Uterus (tissue), 2 donors: ENCODE measurements around the gene MRNIP.

Source experiments
- POLR2A ChIP-seq, 2 donors: fragments of 450-650 bp; IDR thresholded peaks; one replicate each; pipeline ENCODE4 v1.6.1; 2016; ENCODE audit warnings: antibody characterized with exemption in 2 of 2, mild to moderate bottlenecking in 1 of 2, moderate library complexity in 1 of 2
- TF ChIP-seq, protein P1 (sequence below), 4 experiments: fragments of 200-600 bp in 2 of 4; fragments of 450-650 bp in 2 of 4; sonication (generic) in 2 of 4; IDR thresholded peaks; one replicate each; pipeline ENCODE4 v1.5.1; 2016 to 2019; ENCODE audit warnings: antibody characterized with exemption in 4 of 4, mild to moderate bottlenecking in 2 of 4, moderate library complexity in 1 of 4

GRCh38 chr5:179885491-179886090 is 27.0 kb upstream of the MRNIP start:
- no peak for TF ChIP-seq POLR2A (IDR thresholded peaks at IDR 0.05)
- TF ChIP-seq, protein P1, sequence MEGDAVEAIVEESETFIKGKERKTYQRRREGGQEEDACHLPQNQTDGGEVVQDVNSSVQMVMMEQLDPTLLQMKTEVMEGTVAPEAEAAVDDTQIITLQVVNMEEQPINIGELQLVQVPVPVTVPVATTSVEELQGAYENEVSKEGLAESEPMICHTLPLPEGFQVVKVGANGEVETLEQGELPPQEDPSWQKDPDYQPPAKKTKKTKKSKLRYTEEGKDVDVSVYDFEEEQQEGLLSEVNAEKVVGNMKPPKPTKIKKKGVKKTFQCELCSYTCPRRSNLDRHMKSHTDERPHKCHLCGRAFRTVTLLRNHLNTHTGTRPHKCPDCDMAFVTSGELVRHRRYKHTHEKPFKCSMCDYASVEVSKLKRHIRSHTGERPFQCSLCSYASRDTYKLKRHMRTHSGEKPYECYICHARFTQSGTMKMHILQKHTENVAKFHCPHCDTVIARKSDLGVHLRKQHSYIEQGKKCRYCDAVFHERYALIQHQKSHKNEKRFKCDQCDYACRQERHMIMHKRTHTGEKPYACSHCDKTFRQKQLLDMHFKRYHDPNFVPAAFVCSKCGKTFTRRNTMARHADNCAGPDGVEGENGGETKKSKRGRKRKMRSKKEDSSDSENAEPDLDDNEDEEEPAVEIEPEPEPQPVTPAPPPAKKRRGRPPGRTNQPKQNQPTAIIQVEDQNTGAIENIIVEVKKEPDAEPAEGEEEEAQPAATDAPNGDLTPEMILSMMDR (IDR thresholded peaks at IDR 0.05), result no peak
